HepG2 (cell line): Measurements from ENCODE around the gene TTBK2. TPM values are rescaled to one million over a fixed set of nuclear protein-coding genes. Genes with fewer than 3 reads are reported as not detected.

Experiments used
- ATAC-seq: fragments of 200-7000 bp; cut with Tn5 transposase; 3 replicates; pipeline ENCODE4 v1.9.1; 2020; ENCODE audit warnings: mild to moderate bottlenecking, moderate library complexity
- BruUV-seq: library from RNA; stranded (reverse); fragments of 400-500 nt; replicated peaks from 2 replicates; lab custom pipeline; 2021; lab: Mats Ljungman, UMichigan
- CTCF ChIA-PET: fragments of 300-600 bp; formaldehyde crosslinking; extraction: SDS; loops from one replicate; lab custom pipeline; 2021; ENCODE audit warnings: low total read pairs, inconsistent platforms, low intra/inter-chr PET ratio; lab: Yijun Ruan, JAX
- POLR2A ChIA-PET: fragments of 350-600 bp; sonication (Branson Sonifier 250); formaldehyde crosslinking; loops from one replicate; lab custom pipeline; 2020; ENCODE audit warnings: antibody characterized with exemption, inconsistent platforms; lab: Yijun Ruan, JAX
- DNase-seq: peaks from one replicate; pipeline ENCODE4 v3.0.0-alpha.2; 2015; ENCODE audit warnings: low spot score
- FAIRE-seq: peaks from 3 replicates; lab custom pipeline; 2011; peaks lifted over from hg19 to GRCh38; lab: Jason Lieb, UNC
- H2AFZ ChIP-seq: one replicate; pipeline ENCODE4 v1.6.1; 2011; ENCODE audit warnings: low read length, inconsistent platforms
- H3K27ac ChIP-seq: fragments of 300-600 bp; 3 replicates; pipeline ENCODE4 v1.8.0; 2011; ENCODE audit warnings: mixed run types, mild to moderate bottlenecking, mixed read lengths, low read length, inconsistent platforms; ENCODE audit not compliant: insufficient read depth; ENCODE audit errors: extremely low read length
- H3K27me3 ChIP-seq, 2 experiments: fragments of 200-600 bp in 1 of 2; 2 replicates in 1 of 2; 3 replicates in 1 of 2; pipeline versions ENCODE4 v1.6.0 to v1.8.0; 2011; ENCODE audit warnings: low read length in 2 of 2, mild to moderate bottlenecking in 2 of 2, moderate library complexity in 2 of 2, inconsistent platforms in 1 of 2; ENCODE audit not compliant: insufficient read depth in 2 of 2, control insufficient read depth in 1 of 2
- H3K36me3 ChIP-seq, 2 experiments: fragments of 200-600 bp in 1 of 2; replicated peaks in 1 of 2; 2 replicates in 1 of 2; 3 replicates in 1 of 2; pipeline versions ENCODE4 v1.5.1 to v1.8.0; 2011; ENCODE audit warnings: low read length in 2 of 2, inconsistent platforms in 1 of 2; ENCODE audit not compliant: insufficient read depth in 2 of 2, control insufficient read depth in 1 of 2
- H3K4me1 ChIP-seq: 2 replicates; pipeline ENCODE4 v1.5.1; 2012; ENCODE audit warnings: low read length, inconsistent platforms; ENCODE audit not compliant: insufficient read depth
- H3K4me2 ChIP-seq: 2 replicates; pipeline ENCODE4 v1.6.0; 2011; ENCODE audit warnings: low read depth, low read length, inconsistent platforms
- H3K4me3 ChIP-seq, 3 experiments: fragments of 200-600 bp in 1 of 3; sonication (generic), shearing (Covaris generic) in 1 of 3; replicated peaks in 1 of 3; 2 replicates each; pipeline ENCODE4 v1.5.1; 2011 to 2016; ENCODE audit warnings: low read length in 3 of 3, inconsistent platforms in 2 of 3, low read depth in 2 of 3, mild to moderate bottlenecking in 2 of 3, control low read depth in 1 of 3, mixed read lengths in 1 of 3; ENCODE audit not compliant: insufficient read depth in 1 of 3
- H3K79me2 ChIP-seq: one replicate; pipeline ENCODE4 v1.6.1; 2011; ENCODE audit warnings: low read length, inconsistent platforms; ENCODE audit not compliant: insufficient read depth
- H3K9ac ChIP-seq: 2 replicates; pipeline ENCODE4 v1.6.0; 2011; ENCODE audit warnings: mild to moderate bottlenecking, low read depth, low read length, inconsistent platforms; ENCODE audit not compliant: insufficient read depth
- H3K9me3 ChIP-seq: 2 replicates; pipeline ENCODE4 v1.5.1; 2012; ENCODE audit warnings: mild to moderate bottlenecking, low read length
- H4K20me1 ChIP-seq: 2 replicates; pipeline ENCODE4 v1.6.0; 2011; ENCODE audit warnings: inconsistent platforms, mild to moderate bottlenecking, low read length, moderate library complexity; ENCODE audit not compliant: insufficient read depth
- AGO2 ChIP-seq: fragments of 200-400 bp; formaldehyde crosslinking; optimal IDR thresholded peaks from 2 replicates; pipeline ENCODE3; 2017; ENCODE audit warnings: mild to moderate bottlenecking, low read depth, low read length, moderate library complexity
- ARNT2 ChIP-seq: sonication (generic); formaldehyde crosslinking; IDR thresholded peaks from 2 replicates; pipeline ENCODE4 v1.8.0; 2022; ENCODE audit warnings: mild to moderate bottlenecking, low read depth, missing genetic modification reagents, moderate library complexity
- RCOR2 ChIP-seq: IDR thresholded peaks from 2 replicates; pipeline ENCODE4 v1.6.1; 2016; ENCODE audit warnings: missing biosample characterization, missing genetic modification reagents
- REPIN1 ChIP-seq: sonication (generic); formaldehyde crosslinking; IDR thresholded peaks from 2 replicates; pipeline ENCODE4 v1.8.0; 2022; ENCODE audit warnings: missing genetic modification reagents, low read depth, mild to moderate bottlenecking, borderline replicate concordance
- SSRP1 ChIP-seq: IDR thresholded peaks from 2 replicates; pipeline ENCODE4 v1.6.1; 2016; ENCODE audit warnings: control low read depth
- TBP ChIP-seq: sonication (generic); formaldehyde crosslinking; IDR thresholded peaks from 2 replicates; pipeline ENCODE4 v1.5.0; 2020; ENCODE audit warnings: missing genetic modification reagents
- ZNF883 ChIP-seq: sonication (generic); formaldehyde crosslinking; IDR thresholded peaks from 2 replicates; pipeline ENCODE4 v1.5.1; 2020; ENCODE audit warnings: mild to moderate bottlenecking, missing genetic modification reagents; ENCODE audit errors: not compliant biosample characterization
- WGBS: methylation state at CpG from one replicate; pipeline ENCODE4 v1.1.6; 2017; ENCODE audit warnings: low lambda C conversion rate; 5-methylcytosine and 5-hydroxymethylcytosine counted together
- in situ Hi-C: cut with HindIII; loops from 2 replicates; pipeline ENCODE4 v1.10.0; 2017; ENCODE audit warnings: low pct_unique_long_range_greater_than_20kb; ENCODE audit not compliant: extremely low pct_ligation_motif_present
- intact Hi-C: fragments of 100-400 bp; cut with micrococcal nuclease; formaldehyde crosslinking; loops from one replicate; pipeline ENCODE4 v1.10.0; 2022; ENCODE audit not compliant: unreplicated experiment
- polyA plus RNA-seq, 8 experiments: library from polyadenylated mRNA; depleted of rRNA in 3 of 8; stranded (reverse) in 7 of 8; unstranded in 1 of 8; fragments of >200 nt; fragmentation: Illumina TruSeq in 4 of 8; extraction: Trizol in 4 of 8; gene quantifications; 2 replicates each; pipeline versions ENCODE4 v1.2.1 to v1.2.3, GENCODE V29; 2011 to 2016; ENCODE audit warnings: low read depth in 4 of 8, missing spikeins in 1 of 8, mixed read lengths in 1 of 8; ENCODE audit not compliant: insufficient read depth in 1 of 8
- total RNA-seq, 5 experiments: library from RNA; depleted of rRNA; stranded (reverse); fragments of >200 nt; fragmentation: Illumina TruSeq; extraction: Trizol; gene quantifications; 2 replicates each; pipeline ENCODE4 v1.2.3, GENCODE V29; 2016; ENCODE audit warnings: low read depth in 1 of 5
- TF ChIP-seq, protein P1 (sequence below): IDR thresholded peaks from 2 replicates; pipeline ENCODE4 v1.6.1; 2016; ENCODE audit warnings: low read depth, missing genetic modification reagents, missing compliant biosample characterization
- TF ChIP-seq, protein P2 (sequence below): sonication (generic); formaldehyde crosslinking; IDR thresholded peaks from 2 replicates; pipeline ENCODE4 v1.8.0; 2022; ENCODE audit warnings: mild to moderate bottlenecking, missing genetic modification reagents, moderate library complexity
- TF ChIP-seq, protein P3 (sequence below): conservative IDR thresholded peaks from 2 replicates; pipeline ENCODE4 v1.6.1; 2018; ENCODE audit warnings: missing genetic modification reagents

The TTBK2 gene
- total and polyA plus RNA-seq, 2 of the 13 experiments (the other 11 are each of a cell fraction or from before 2014, with no cell fraction given) = 5.1 to 7.4 TPM

DNA sequence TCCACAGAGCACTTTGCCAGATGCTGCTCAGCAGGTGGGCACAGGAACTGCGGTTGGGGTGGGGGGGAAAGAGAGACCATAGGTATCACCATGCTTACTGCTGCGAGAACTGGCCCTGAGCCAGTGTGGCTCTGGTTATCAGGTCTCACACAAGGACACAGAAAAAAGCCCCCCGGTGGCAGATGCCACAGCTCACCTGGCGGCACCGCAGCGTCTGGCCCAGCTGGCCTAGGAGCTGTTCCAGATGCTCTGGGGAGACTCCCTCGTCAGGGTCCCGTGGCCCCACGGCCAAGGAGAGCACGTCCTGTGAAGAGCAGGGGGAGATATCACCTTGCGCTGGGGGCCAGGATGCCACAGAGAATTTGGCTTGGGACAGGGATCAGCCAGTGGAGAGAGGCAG, 194.5 kb downstream of the TTBK2 start:
- WGBS = 93% methylated on average over 10 of the region's 11 CpGs
- no peak overlapping the region for H3K4me3 ChIP-seq
- no peak overlapping the region for H2AFZ ChIP-seq
- H3K27me3 ChIP-seq = no peaks in the 10 kb centered on the region
- DNase-seq (no peak), ATAC-seq (no peak), FAIRE-seq (no peak)
- H3K79me2 ChIP-seq = no peaks in the 10 kb centered on the region
- ChIA-PET POLR2A (no interaction called here), CTCF (no interaction called here)
- in situ Hi-C loops (no loop called here), intact Hi-C loops (no loop called here)
- TF ChIP-seq AGO2 (peak; percentile 51), SSRP1 (CRISPR knock-in tag) (no peak), TBP (CRISPR knock-in tag) (no peak)
- no peaks in the 10 kb centered on the region for H4K20me1 ChIP-seq
- peaks cover 47 to 75% of the 10 kb centered on the region in 2 experiments for H3K36me3 ChIP-seq
- H3K9ac ChIP-seq = no peak overlapping the region
- BruUV-seq = no TSS peak
- H3K4me1 ChIP-seq = no peaks in the 10 kb centered on the region
- no peaks in the 10 kb centered on the region for H3K9me3 ChIP-seq
- no peak overlapping the region for H3K4me2 ChIP-seq
- no peak overlapping the region for H3K27ac ChIP-seq

DNA sequence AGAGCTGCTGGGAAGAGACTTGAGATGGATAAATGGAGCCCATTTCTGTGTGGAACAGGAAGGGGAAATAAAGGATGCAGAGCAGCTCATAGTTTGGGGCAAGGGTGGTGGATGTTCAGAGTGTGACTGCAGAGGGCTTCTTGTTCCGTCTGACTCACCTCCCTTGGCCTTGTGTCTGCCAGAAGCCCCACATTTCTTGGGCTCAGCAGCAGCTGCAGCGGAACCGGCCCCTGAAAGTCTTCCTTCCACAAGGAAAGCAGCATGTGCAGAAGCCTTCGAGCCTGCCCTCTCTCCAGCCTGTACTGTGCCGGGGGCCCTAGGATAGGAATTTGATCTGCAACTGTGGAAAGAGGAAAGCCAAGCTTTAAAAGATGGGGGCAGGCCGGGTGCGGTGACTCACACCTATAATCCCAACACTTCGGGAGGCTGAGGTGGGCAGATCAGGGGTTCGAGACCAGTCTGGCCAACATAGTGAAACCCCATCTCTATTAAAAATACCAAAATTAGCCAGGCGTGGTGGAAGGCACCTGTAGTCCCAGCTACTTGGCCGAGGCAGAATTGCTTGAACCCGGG, 195.2 kb downstream of the TTBK2 start:
- no peaks in the 10 kb centered on the region for H3K9me3 ChIP-seq
- no peak overlapping the region for H3K27ac ChIP-seq
- ATAC-seq (no peak), DNase-seq (no peak), FAIRE-seq (no peak)
- 98% methylated on average over 9 of the region's 12 CpGs for WGBS
- no TSS peak for BruUV-seq
- in situ Hi-C loops (no loop called here), intact Hi-C loops (no loop called here)
- H3K4me3 ChIP-seq = no peak overlapping the region
- CTCF ChIA-PET = no interaction called here
- H3K4me2 ChIP-seq = no peak overlapping the region
- no peaks in the 10 kb centered on the region for H3K79me2 ChIP-seq
- peaks cover 2% of the 10 kb centered on the region; the same call in 1 of the 2 replicates for H3K4me1 ChIP-seq
- no peaks in the 10 kb centered on the region for H3K27me3 ChIP-seq
- H3K9ac ChIP-seq = no peak overlapping the region
- H4K20me1 ChIP-seq = no peaks in the 10 kb centered on the region
- H3K36me3 ChIP-seq = peaks cover 45 to 69% of the 10 kb centered on the region in 2 experiments
- POLR2A ChIA-PET = no interaction called here
- no peak overlapping the region for H2AFZ ChIP-seq
- TF ChIP-seq, protein P1, sequence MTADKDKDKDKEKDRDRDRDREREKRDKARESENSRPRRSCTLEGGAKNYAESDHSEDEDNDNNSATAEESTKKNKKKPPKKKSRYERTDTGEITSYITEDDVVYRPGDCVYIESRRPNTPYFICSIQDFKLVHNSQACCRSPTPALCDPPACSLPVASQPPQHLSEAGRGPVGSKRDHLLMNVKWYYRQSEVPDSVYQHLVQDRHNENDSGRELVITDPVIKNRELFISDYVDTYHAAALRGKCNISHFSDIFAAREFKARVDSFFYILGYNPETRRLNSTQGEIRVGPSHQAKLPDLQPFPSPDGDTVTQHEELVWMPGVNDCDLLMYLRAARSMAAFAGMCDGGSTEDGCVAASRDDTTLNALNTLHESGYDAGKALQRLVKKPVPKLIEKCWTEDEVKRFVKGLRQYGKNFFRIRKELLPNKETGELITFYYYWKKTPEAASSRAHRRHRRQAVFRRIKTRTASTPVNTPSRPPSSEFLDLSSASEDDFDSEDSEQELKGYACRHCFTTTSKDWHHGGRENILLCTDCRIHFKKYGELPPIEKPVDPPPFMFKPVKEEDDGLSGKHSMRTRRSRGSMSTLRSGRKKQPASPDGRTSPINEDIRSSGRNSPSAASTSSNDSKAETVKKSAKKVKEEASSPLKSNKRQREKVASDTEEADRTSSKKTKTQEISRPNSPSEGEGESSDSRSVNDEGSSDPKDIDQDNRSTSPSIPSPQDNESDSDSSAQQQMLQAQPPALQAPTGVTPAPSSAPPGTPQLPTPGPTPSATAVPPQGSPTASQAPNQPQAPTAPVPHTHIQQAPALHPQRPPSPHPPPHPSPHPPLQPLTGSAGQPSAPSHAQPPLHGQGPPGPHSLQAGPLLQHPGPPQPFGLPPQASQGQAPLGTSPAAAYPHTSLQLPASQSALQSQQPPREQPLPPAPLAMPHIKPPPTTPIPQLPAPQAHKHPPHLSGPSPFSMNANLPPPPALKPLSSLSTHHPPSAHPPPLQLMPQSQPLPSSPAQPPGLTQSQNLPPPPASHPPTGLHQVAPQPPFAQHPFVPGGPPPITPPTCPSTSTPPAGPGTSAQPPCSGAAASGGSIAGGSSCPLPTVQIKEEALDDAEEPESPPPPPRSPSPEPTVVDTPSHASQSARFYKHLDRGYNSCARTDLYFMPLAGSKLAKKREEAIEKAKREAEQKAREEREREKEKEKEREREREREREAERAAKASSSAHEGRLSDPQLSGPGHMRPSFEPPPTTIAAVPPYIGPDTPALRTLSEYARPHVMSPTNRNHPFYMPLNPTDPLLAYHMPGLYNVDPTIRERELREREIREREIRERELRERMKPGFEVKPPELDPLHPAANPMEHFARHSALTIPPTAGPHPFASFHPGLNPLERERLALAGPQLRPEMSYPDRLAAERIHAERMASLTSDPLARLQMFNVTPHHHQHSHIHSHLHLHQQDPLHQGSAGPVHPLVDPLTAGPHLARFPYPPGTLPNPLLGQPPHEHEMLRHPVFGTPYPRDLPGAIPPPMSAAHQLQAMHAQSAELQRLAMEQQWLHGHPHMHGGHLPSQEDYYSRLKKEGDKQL (CRISPR knock-in tag) = no peak
- TF ChIP-seq ZNF883 (CRISPR knock-in tag) = no peak
- TF ChIP-seq ARNT2 (CRISPR knock-in tag) = no peak
- TF ChIP-seq, protein P2, sequence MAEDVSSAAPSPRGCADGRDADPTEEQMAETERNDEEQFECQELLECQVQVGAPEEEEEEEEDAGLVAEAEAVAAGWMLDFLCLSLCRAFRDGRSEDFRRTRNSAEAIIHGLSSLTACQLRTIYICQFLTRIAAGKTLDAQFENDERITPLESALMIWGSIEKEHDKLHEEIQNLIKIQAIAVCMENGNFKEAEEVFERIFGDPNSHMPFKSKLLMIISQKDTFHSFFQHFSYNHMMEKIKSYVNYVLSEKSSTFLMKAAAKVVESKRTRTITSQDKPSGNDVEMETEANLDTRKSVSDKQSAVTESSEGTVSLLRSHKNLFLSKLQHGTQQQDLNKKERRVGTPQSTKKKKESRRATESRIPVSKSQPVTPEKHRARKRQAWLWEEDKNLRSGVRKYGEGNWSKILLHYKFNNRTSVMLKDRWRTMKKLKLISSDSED (CRISPR knock-in tag) = no peak
- TF ChIP-seq RCOR2 (CRISPR knock-in tag) = no peak
- TF ChIP-seq REPIN1 (CRISPR knock-in tag) = no peak
- TF ChIP-seq, protein P3, sequence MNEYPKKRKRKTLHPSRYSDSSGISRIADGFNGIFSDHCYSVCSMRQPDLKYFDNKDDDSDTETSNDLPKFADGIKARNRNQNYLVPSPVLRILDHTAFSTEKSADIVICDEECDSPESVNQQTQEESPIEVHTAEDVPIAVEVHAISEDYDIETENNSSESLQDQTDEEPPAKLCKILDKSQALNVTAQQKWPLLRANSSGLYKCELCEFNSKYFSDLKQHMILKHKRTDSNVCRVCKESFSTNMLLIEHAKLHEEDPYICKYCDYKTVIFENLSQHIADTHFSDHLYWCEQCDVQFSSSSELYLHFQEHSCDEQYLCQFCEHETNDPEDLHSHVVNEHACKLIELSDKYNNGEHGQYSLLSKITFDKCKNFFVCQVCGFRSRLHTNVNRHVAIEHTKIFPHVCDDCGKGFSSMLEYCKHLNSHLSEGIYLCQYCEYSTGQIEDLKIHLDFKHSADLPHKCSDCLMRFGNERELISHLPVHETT (CRISPR knock-in tag) = no peak
